HG02840 (cell line): Measurements from ENCODE around the gene UBR4.
"Not testable (repeated sequence)": the region's sequence is repeated elsewhere in the genome, so short reads cannot be mapped to it uniquely, and the experiment has no call there.

Experiments used
- ATAC-seq: cut with Tn5 transposase; IDR thresholded peaks from one replicate; pipeline ENCODE4 v1.9.1; 2021; ENCODE audit warnings: mild to moderate bottlenecking, moderate library complexity, moderate number of reproducible peaks; ENCODE audit not compliant: unreplicated experiment, low FRiP score

The UBR4 gene

GRCh38 chr1:19196331-19196730 lies 13.7 kb downstream of the UBR4 start:
- ATAC-seq, result no peak

DNA sequence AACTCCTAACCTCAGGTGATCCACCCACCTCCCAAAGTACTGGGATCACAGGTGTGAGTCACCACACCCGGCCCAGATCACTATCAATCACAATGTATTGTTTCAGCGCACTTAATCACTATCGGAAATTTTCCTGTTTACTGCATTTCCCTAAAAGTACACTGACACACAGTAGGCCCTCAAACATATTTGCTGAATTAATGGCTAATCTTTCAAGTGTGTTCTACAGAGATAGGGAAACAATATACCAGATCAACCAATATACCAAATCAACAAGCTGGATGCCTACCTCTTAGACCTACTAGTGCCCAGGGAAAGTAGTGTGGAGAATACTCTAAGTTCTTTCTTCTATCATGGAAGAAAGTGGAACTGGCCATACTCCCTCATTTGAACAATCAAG lies 17.1 kb downstream of the UBR4 start:
- ATAC-seq, result no peak

DNA sequence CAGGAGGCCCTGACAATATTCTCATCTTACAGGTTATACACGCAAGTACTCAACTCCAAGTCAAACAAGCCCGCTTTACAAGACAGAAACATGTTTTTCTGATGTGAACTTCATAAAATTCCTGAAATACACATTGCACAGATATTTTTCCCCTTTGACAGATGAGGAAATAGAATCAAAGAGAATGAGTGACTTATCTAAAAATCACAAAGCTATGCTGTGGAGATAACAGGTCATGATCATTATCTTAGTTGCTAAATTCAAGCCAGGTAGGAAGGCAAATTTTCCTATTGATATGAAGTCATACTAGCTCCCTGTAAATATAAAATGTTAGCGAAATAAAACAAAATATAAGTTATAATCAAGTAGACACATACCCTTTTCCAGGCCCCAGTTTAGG lies 18.3 kb downstream of the UBR4 start:
- ATAC-seq, result no peak

- no peak for ATAC-seq
These were observed 19.6 kb downstream of the UBR4 start for GRCh38 chr1:19190468-19190867.

GRCh38 chr1:19189270-19189669 lies 20.8 kb downstream of the UBR4 start:
- ATAC-seq, result no peak

- ATAC-seq, result no peak
These were observed 22.2 kb downstream of the UBR4 start for GRCh38 chr1:19187852-19188251.

- no peak for ATAC-seq
These were observed 24.1 kb downstream of the UBR4 start for GRCh38 chr1:19186001-19186400.

GRCh38 chr1:19182223-19182622 lies 27.8 kb downstream of the UBR4 start:
- ATAC-seq, result no peak

DNA sequence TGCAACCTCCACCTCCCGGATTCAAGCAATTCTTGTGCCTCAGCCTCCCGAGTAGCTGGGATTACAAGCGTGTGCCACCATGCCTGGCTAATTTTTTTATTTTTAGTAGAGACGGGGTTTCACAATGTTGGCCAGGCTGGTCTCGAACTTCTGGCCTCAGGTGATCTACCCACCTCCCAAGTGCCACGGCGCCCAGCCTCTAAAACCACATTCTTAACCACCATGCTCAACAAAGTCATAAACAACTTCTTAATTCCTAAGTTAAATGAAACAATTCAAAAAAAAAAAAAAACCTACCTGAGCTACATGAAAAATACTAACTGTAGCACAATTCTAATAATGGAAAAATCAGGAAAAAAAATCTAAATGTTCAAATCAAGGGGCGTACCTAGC lies 29.8 kb downstream of the UBR4 start:
- ATAC-seq, result not testable (repeated sequence)

DNA sequence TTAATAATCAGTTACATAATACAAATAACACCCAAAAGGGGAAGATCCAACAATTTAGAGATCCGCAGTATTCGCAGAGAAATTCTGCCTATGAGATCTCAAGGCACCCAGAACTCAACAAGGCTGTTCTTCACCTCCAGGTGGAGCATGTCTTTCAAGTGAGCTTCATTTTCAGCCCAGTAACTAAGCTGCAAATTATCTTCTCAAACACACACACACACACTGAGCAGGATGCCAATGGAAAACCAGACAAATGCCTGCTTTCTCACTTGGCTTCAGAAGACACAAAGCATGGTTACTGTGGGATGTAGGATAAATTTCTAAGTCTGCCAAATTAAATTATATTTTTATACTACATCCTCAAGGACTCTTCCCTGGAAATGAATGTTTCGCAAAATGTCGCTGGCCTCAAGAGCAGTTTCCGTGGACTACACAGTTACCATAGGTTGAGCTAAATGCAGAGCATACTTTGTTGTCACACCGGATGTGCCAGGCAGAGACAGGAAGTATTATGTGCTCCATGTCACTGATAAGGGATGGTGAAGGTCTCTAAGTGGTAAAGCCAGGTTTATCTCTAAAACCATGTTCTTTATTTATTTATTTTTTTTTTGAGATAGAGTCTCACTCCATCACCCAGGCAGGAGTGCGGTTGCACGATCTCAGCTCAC lies 30.3 kb downstream of the UBR4 start:
- no peak for ATAC-seq

DNA sequence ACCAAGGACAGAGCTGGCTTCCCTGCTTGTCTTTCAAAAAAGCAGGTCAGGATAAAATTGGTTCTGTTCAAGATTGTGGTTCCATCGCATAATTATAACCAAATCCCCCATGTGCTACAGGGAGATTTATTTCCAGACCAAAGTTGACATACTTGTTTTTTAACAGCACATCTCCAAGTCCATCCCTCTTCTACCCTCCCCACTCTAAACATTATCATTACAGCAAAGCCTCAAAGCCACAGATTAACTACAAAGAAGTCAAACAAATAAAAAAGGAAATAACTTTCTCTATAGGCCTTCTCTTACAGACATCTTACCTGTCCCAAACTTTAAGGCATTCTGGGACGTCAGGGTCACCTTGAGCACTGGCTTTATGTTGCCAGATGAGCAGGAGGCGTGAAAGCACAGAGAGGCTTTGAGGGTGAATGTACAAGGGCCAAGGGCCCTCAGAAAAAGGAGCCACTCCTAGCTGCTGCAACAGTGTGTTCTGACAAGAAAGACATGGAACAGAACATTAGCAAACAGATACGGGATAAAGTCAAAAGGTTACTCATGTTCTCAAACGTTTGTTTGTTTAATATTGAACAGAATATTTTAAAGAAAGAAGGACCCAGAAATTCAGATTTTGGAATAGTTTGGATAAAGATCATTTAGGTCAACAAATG lies 31.2 kb downstream of the UBR4 start:
- ATAC-seq, result no peak

DNA sequence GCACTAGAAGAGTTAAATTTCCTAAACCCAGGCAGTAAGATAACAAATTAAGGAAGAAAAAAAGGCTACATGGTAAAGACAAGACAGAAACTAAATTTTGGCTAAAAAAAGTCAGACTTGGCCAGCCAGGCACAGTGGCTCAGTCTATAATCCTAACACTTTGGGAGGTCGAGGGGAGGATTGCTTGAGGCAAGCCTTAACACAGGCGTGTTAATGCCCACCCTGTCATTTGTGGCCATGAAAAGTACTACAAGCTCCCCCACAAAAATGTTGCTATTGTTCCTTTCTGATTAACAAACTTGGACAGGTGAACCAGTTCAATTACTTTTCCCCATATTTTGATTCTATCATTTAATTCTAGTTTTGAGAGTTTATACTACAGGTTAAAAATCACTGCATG lies 32.3 kb downstream of the UBR4 start:
- no peak for ATAC-seq

GRCh38 chr1:19169642-19170041 lies 40.4 kb downstream of the UBR4 start:
- ATAC-seq, result no peak

DNA sequence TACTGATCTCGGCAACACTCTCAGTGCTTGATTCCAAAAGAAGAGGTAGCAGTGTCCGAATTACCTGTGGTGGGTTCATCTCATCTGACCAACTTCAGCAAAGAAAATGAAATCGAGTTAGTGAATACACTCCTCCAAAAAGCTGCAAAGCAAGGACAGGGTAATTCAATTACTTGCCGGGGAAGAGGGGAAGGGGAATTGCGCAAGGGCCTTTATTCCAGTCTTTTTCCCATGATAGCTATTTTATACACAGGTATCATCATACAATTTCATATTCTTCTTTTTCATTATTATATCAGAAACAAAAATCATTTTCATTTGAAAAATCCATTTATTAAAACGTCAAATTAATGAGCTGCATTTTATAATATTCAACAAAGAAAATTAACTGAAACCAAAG lies 42.9 kb downstream of the UBR4 start:
- ATAC-seq, result no peak

GRCh38 chr1:19166066-19166465 lies 44.0 kb downstream of the UBR4 start:
- ATAC-seq, result no peak

GRCh38 chr1:19165501-19165900 lies 44.6 kb downstream of the UBR4 start:
- no peak for ATAC-seq

- no peak for ATAC-seq
These were observed 45.6 kb downstream of the UBR4 start for GRCh38 chr1:19164274-19165015.

DNA sequence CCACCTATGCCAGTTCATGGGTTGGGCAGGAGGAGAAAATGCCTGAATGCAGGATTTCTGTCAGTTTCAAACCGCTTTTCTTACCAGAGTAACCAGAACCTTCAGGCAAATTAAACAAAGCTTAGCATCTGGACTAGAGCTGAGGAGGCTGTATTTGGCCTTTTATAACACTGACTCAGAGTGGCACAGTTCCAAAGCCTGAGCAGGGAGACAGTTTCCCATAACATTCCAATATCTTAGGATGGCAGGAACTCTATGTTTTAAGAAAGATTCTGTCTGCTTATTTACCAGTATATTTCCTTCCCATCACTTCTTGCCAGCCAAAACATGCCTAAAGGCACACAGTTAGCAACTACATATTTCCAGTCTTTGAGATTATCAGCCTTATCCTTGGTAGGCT lies 46.8 kb downstream of the UBR4 start:
- no peak for ATAC-seq

DNA sequence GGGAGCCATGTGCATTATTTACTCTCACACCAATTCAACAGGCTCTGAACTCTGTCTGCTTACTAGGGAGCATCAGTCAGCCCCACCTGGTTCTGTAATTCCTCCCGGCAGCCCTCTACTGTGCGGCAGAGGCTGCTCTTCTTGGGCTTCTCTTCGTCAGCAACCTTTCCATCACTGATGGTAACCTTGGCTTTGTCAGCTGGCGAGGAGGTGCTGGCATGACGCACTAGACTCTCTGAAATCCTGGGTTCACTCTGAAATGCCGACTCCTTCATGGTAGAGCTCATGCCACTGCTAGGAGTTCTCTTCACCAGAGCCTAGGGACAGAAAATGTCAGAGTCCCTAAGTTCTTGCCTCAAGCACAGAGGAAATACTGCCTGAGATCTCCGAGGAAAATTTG lies 49.2 kb downstream of the UBR4 start:
- ATAC-seq, result no peak

- no peak for ATAC-seq
These were observed 52.4 kb downstream of the UBR4 start for GRCh38 chr1:19157653-19158052.

GRCh38 chr1:19156676-19157075 lies 53.4 kb downstream of the UBR4 start:
- no peak for ATAC-seq

GRCh38 chr1:19154876-19155275 lies 55.2 kb downstream of the UBR4 start:
- ATAC-seq, result no peak
